Nasal cavity respiratory epithelium epithelial cell of viscerocranial mucosa (primary cell): Measurements from ENCODE around the gene TEX101. TPM values are rescaled to one million over a fixed set of nuclear protein-coding genes. Genes with fewer than 3 reads are reported as not detected.

Experiments
- total RNA-seq: library from RNA; depleted of rRNA; stranded (reverse); fragments of >200 nt; gene quantifications from 2 replicates; pipeline ENCODE4 v1.2.3, GENCODE V29; 2014

TEX101 gene, protein sequence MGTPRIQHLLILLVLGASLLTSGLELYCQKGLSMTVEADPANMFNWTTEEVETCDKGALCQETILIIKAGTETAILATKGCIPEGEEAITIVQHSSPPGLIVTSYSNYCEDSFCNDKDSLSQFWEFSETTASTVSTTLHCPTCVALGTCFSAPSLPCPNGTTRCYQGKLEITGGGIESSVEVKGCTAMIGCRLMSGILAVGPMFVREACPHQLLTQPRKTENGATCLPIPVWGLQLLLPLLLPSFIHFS
- total RNA-seq = not detected in 2 replicates

DNA sequence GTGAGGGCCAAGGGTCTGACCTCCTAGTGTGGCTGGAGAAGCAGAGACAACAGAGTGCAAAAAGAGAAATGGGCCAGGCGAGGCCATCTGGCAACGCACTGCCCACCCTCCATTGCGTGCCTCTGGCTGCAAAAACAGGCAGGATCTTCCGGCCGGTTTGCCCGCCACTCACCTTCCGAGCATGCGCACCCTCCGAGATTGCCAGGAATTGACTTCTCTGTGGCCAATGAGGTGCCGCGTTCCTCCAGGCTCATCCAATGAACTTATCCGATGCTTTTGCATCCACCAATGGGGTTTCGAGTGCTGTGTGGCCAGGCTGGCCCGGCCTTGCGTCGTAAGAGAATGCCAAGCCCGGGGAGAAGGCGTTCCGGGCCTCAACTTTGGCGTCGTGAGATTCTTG is at the start of gene TEX101:
TEX101 (plus strand) TSS at position 337 of the 400 bp plus-strand sequence. CDS start 1,030 bp downstream, outside the sequence.

DNA sequence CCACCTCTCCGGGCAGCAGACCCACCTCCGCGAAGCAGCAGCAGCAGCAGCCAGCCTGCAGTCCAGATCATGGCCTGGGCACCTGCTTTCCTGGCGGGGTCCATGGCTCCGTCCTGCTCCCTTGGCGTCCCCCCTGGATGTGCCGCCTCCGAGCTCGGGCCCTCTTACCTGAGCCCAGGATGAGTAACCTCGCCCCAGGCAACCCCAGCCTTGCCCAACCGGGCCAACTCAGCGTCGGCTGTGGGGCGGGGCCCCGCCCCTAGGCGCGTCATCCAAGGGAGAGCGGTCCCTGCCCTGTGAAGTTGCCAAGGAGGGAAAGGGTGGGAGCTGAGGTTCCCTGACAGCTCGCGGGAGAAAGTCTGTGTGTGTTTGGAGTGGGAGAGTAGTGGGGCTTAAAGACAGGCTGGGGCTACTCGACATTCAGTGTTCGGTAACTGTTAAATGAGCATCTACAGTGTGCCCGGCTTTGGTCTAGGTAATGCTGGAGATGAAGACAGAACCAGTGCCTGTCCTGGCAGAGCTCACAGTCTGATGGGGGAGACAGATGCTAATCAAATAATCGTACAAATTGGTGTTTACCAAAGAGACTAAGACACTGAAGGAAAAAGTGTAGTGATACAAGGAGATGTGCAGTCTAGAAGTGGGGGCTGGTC is 50.9 kb downstream of the TEX101 start, which contains the start of gene LYPD3:
LYPD3 (minus strand) TSS at position 141 of the 653 bp plus-strand sequence; CDS start at position 104, 37 bp downstream.

Other genes with a start within 250 kb of the TEX101 start
- 0.21 TPM in 1 of 2 replicates, not detected in the other for gene PSG5, start 228.4 kb upstream of the TEX101 start, total RNA-seq
- 6.7 TPM in 1 of 2 replicates, not detected in the other for gene PSG4, start 209.3 kb upstream of the TEX101 start, total RNA-seq
- gene PSG9, start 145.4 kb upstream of the TEX101 start, total RNA-seq = not detected in 2 replicates
- 0.34 and 0.85 TPM in 2 replicates for gene CD177, start 61.2 kb upstream of the TEX101 start, total RNA-seq
- 13.3 and 20.2 TPM in 2 replicates for gene LYPD3, start 50.7 kb downstream of the TEX101 start, total RNA-seq
- gene PHLDB3, start 89.9 kb downstream of the TEX101 start, total RNA-seq = 20.8 and 31.5 TPM in 2 replicates
- 112 and 236 TPM in 2 replicates for gene ETHE1, start 112.3 kb downstream of the TEX101 start, total RNA-seq
- gene ZNF575, start 118.3 kb downstream of the TEX101 start, total RNA-seq = under 0.01 and 0.07 TPM in 2 replicates
- 9.0 and 10.9 TPM in 2 replicates for gene XRCC1, start 160.6 kb downstream of the TEX101 start, total RNA-seq
- gene PINLYP, start 160.9 kb downstream of the TEX101 start, total RNA-seq = 0.50 and 1.4 TPM in 2 replicates
- 16.7 and 30.0 TPM in 2 replicates for gene IRGQ, start 181.2 kb downstream of the TEX101 start, total RNA-seq
- gene ZNF576, start 181.7 kb downstream of the TEX101 start, total RNA-seq = 9.2 TPM in 2 replicates
- gene SRRM5, start 197.2 kb downstream of the TEX101 start, total RNA-seq = 0.07 TPM in 1 of 2 replicates, not detected in the other
- 15.5 and 19.8 TPM in 2 replicates for gene ZNF428, start 204.7 kb downstream of the TEX101 start, total RNA-seq
- 11.6 and 18.7 TPM in 2 replicates for gene CADM4, start 225.0 kb downstream of the TEX101 start, total RNA-seq